ENCODE measurements around the gene GBA2. TPM values are rescaled to one million over a fixed set of nuclear protein-coding genes. Genes with fewer than 3 reads are reported as not detected.
A peak's percentile ranks its signal among the peaks of the same experiment; 100 is the strongest.

GBA2 gene
- total RNA-seq, 2 experiments from 2014 or later: 22.6 to 24.2 TPM

- Mint-ChIP-seq H3K36me3 (peaks cover 27% of the 10 kb centered on the region), H3K9me3 (no peaks in the 10 kb centered on the region), H3K27me3 (no peaks in the 10 kb centered on the region), H3K4me1 (no peaks in the 10 kb centered on the region), H3K4me3 (no peak overlapping the region), H3K27ac (no peak overlapping the region)
- no peak for DNase-seq
Observed at GRCh38 chr9:35719546-35719945, 29.5 kb downstream of the GBA2 start.

- Mint-ChIP-seq H3K27me3 (no peaks in the 10 kb centered on the region), H3K27ac (no peak overlapping the region), H3K4me3 (no peak overlapping the region), H3K9me3 (no peaks in the 10 kb centered on the region), H3K36me3 (peaks cover 22% of the 10 kb centered on the region), H3K4me1 (no peaks in the 10 kb centered on the region)
- DNase-seq: no peak
Observed at GRCh38 chr9:35718721-35719511, 30.1 kb downstream of the GBA2 start.

GRCh38 chr9:35717132-35717870 is 31.7 kb downstream of the GBA2 start:
- Mint-ChIP-seq H3K27me3 (no peaks in the 10 kb centered on the region), H3K4me1 (no peaks in the 10 kb centered on the region), H3K9me3 (no peaks in the 10 kb centered on the region), H3K36me3 (peaks cover 18% of the 10 kb centered on the region), H3K4me3 (no peak overlapping the region), H3K27ac (no peak overlapping the region)
- no peak for DNase-seq

GRCh38 chr9:35716230-35716629 is 32.8 kb downstream of the GBA2 start:
- Mint-ChIP-seq H3K36me3 (peaks cover 14% of the 10 kb centered on the region), H3K4me3 (no peak overlapping the region), H3K4me1 (no peaks in the 10 kb centered on the region), H3K27ac (no peak overlapping the region), H3K27me3 (no peaks in the 10 kb centered on the region), H3K9me3 (no peaks in the 10 kb centered on the region)
- DNase-seq: no peak

GRCh38 chr9:35714579-35715252 is 34.3 kb downstream of the GBA2 start:
- no peak overlapping the region for H3K4me3 Mint-ChIP-seq
- H3K27ac Mint-ChIP-seq: peak overlapping the region; percentile 2
- H3K4me1 Mint-ChIP-seq: no peaks in the 10 kb centered on the region
- H3K9me3 Mint-ChIP-seq: no peaks in the 10 kb centered on the region
- no peaks in the 10 kb centered on the region for H3K27me3 Mint-ChIP-seq
- DNase-seq: no peak
- peaks cover 22% of the 10 kb centered on the region for H3K36me3 Mint-ChIP-seq

GRCh38 chr9:35714123-35714522 is 34.9 kb downstream of the GBA2 start:
- Mint-ChIP-seq H3K36me3 (peaks cover 24% of the 10 kb centered on the region), H3K27ac (peak overlapping the region; percentile 2), H3K9me3 (no peaks in the 10 kb centered on the region), H3K4me3 (no peak overlapping the region), H3K4me1 (no peaks in the 10 kb centered on the region), H3K27me3 (no peaks in the 10 kb centered on the region)
- DNase-seq: no peak

GRCh38 chr9:35713578-35713977 is 35.5 kb downstream of the GBA2 start:
- Mint-ChIP-seq H3K27ac (no peak overlapping the region), H3K4me1 (no peaks in the 10 kb centered on the region), H3K4me3 (no peak overlapping the region), H3K27me3 (no peaks in the 10 kb centered on the region), H3K9me3 (no peaks in the 10 kb centered on the region), H3K36me3 (peaks cover 24% of the 10 kb centered on the region)
- DNase-seq: no peak

GRCh38 chr9:35712762-35713400 is 36.1 kb downstream of the GBA2 start:
- Mint-ChIP-seq H3K4me1 (no peaks in the 10 kb centered on the region), H3K27me3 (no peaks in the 10 kb centered on the region), H3K9me3 (no peaks in the 10 kb centered on the region), H3K36me3 (peaks cover 21% of the 10 kb centered on the region), H3K4me3 (no peak overlapping the region), H3K27ac (no peak overlapping the region)
- no peak for DNase-seq

- Mint-ChIP-seq H3K9me3 (no peaks in the 10 kb centered on the region), H3K36me3 (peaks cover 30% of the 10 kb centered on the region), H3K27me3 (no peaks in the 10 kb centered on the region), H3K4me3 (no peak overlapping the region), H3K27ac (no peak overlapping the region), H3K4me1 (no peaks in the 10 kb centered on the region)
- no peak for DNase-seq
Observed at GRCh38 chr9:35711501-35712428, 37.3 kb downstream of the GBA2 start.

- H3K4me3 Mint-ChIP-seq: no peak overlapping the region
- H3K4me1 Mint-ChIP-seq: no peaks in the 10 kb centered on the region
- no peaks in the 10 kb centered on the region for H3K27me3 Mint-ChIP-seq
Observed at GRCh38 chr9:35710818-35711500, 38.1 kb downstream of the GBA2 start.

GRCh38 chr9:35708146-35708545 is 40.9 kb downstream of the GBA2 start:
- no peaks in the 10 kb centered on the region for H3K4me1 Mint-ChIP-seq
- H3K9me3 Mint-ChIP-seq: no peaks in the 10 kb centered on the region
- no peaks in the 10 kb centered on the region for H3K27me3 Mint-ChIP-seq
- H3K27ac Mint-ChIP-seq: peak overlapping the region; percentile 43
- peaks cover 28% of the 10 kb centered on the region for H3K36me3 Mint-ChIP-seq
- DNase-seq: no peak
- no peak overlapping the region for H3K4me3 Mint-ChIP-seq

More at GRCh38 chr9:35710818-35711500, 38.1 kb downstream of the GBA2 start:
- no peak overlapping the region for H3K27ac Mint-ChIP-seq
- no peaks in the 10 kb centered on the region for H3K9me3 Mint-ChIP-seq
- DNase-seq: no peak
- H3K36me3 Mint-ChIP-seq: peaks cover 27% of the 10 kb centered on the region

- Mint-ChIP-seq H3K27ac (no peak overlapping the region), H3K9me3 (no peaks in the 10 kb centered on the region), H3K36me3 (peaks cover 33% of the 10 kb centered on the region), H3K27me3 (no peaks in the 10 kb centered on the region), H3K4me3 (no peak overlapping the region), H3K4me1 (no peaks in the 10 kb centered on the region)
- no peak for DNase-seq
Observed at GRCh38 chr9:35706951-35707350, 42.1 kb downstream of the GBA2 start.

GRCh38 chr9:35705836-35706430 is 43.1 kb downstream of the GBA2 start:
- Mint-ChIP-seq H3K4me1 (no peaks in the 10 kb centered on the region), H3K4me3 (no peak overlapping the region), H3K27me3 (no peaks in the 10 kb centered on the region), H3K9me3 (no peaks in the 10 kb centered on the region), H3K27ac (no peak overlapping the region), H3K36me3 (peaks cover 30% of the 10 kb centered on the region)
- no peak for DNase-seq

Measured in activated naive CD8-positive, alpha-beta T cell treated with anti-CD3 and anti-CD28 coated beads for 36 hours (primary cell).